ENCODE measurements around the gene ANO9. TPM values are rescaled to one million over a fixed set of nuclear protein-coding genes. Genes with fewer than 3 reads are reported as not detected.
"Not testable (repeated sequence)": the region's sequence is repeated elsewhere in the genome, so short reads cannot be mapped to it uniquely, and the experiment has no call there.

Gene ANO9
- total RNA-seq, 1 donor from 2014 or later = 0.83 TPM

DNA sequence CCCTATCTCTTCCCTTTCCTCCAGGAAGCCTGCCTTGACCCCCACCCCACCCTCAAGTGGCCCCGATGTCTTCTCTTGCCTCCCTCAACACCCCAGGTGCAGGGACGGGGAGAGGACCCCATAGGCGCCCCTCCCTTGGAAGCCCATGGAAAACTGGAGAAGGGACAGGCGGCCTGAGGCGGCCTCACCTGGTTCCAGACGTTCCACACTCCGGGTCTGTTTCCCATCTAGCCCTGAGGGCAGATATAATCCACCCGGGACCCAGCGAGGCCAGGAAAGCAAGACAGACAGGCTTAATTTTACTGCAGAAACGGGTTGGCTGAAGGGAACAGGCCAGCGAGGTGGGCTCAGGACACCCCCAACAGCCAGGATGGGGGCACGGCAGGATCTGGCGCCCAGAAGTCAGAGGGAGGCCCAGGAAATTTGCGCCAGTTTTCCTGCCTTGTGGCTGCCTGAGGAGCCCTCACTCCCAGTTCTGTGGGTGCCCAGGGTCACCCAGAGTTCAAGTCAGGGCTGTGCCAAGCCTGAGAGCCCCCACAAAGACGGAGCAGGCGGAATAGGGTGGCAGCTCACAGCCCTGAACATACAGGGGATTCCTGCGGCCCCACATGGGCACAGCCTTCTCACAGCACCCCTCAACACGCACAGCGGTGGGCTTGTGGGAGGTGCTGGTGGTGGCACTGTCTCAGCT lies 24.0 kb downstream of the ANO9 start:
- no peak for DNase-seq (ENCODE audit: low spot score)
- ATAC-seq = no peak

DNA sequence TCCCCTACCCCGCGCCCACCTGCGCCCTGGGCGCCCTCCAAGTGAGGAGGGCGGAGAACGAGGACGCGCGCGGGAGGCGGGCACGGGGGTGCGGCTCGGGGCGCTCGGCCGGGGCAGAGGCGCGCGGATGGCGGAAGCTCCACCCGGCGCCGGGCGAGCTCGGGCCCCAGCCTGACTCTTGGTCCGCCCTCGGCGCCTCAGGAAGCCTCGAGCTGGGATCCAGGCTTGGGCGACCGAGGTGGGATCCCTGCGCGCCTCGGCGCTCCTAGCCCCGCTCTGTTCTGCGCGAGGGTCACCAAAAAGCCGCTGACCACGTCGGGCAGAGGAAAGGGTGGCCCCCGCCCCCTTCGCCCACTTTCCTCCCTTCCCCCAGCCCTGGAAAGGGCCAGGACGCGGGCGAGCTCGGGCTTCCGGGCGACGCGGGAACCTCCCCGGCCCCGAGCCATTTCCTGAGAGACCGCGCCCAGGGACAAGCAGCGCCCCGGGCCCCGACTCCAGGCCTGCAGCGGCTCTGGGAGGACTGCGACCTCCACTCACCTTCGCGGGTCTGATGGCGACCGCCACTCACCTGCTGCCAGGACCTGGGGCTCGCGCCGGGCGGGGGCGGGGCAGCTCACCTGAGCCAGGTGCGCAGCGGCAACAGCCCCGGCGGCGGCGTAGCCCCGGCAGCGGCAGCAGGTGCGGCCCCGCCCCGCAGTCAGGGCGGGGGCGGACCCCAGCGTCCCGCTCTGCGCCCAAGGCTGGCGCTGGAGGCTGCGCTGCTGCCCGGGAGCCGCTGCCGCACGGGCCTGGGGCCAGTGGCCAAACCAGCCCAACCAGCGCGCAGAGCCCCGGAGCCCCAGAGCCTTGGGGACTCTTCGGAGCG lies 24.8 kb downstream of the ANO9 start:
- peak; percentile 74 for ATAC-seq

DNA sequence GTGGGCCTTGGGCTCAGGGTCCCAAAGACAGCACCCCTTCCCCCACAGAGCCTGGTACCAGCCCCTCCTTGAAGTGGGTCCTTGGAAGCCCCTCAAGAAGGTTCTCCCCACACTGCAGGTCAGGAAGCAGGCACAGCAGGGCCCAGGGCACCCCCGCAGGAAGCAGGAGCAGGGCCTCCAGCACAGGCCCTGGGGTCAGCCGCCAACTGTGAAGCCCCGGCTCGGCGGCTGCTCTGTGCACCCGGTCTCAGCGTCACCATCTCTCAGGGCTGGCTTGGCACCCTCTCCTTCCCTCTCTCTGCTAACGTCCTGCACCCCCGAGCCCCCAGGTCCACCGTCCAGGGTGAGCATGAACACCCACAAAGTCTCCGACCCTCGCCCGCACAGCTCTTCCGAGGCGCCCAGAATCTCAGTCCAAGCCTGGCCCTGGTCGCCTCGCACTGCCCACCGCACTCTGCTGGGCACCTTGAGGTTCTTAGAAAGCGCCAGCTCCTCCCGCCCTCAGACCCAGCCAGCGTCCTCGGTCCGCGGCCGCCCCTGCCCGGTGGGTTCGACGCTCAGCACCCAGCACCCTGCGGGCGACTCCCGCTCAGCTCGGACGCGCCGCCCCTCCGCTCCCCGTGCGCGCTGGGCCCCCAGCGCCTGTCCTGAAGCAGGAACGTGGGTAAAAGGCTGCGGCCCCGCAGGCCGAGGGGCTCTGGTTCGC lies 25.6 kb downstream of the ANO9 start:
- ATAC-seq = peak; percentile 4
- no peak for DNase-seq (ENCODE audit: low spot score)

More for the DNA sequence above, 24.8 kb downstream of the ANO9 start:
- no peak for DNase-seq (ENCODE audit: low spot score)

DNA sequence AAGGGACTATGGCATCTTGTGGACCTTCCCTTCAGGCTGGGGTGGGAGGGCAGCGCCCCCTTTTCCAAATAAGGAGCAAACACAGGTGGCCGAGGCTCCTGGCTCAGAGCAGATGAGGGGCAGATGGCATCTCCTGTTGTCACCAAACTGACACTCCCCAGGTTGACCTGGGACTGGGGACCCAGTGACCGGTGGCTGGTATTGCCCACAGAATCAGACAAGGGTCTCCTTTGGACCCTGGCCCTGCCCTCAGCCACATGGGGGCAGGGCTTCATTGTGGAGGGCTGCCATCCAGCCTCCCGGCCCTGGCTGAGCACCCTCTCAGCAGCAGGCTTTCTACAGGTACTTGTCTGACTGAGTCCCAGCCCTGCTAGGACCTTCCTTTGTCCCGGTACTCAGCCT lies 26.2 kb downstream of the ANO9 start:
- DNase-seq (ENCODE audit: low spot score) (no peak), ATAC-seq (no peak)

DNA sequence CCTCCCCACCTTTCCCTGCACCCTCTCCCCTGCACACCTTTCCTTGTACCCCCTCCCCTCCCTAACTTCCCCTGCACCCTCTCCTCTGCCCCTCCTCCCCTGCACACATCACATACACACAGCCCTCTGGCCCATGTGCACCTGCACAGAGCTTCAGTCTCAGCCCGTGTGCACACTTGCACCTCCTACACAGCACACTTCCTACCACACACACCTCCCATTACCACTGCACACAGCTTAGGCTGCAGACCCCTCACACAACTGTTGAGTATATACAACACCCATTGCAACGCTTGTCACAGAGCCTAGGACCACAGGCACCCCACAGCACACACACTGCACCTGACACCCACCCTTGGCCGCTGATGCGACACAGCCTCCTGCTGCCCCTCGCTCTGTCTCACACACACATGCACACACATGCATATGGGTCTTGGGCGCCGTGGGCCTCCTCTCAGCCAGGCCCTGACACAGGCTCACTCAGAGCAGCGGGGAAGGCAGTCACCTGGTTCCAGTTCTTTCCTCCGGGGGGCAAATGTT lies 27.4 kb downstream of the ANO9 start:
- DNase-seq (ENCODE audit: low spot score) (no peak), ATAC-seq (no peak)

DNA sequence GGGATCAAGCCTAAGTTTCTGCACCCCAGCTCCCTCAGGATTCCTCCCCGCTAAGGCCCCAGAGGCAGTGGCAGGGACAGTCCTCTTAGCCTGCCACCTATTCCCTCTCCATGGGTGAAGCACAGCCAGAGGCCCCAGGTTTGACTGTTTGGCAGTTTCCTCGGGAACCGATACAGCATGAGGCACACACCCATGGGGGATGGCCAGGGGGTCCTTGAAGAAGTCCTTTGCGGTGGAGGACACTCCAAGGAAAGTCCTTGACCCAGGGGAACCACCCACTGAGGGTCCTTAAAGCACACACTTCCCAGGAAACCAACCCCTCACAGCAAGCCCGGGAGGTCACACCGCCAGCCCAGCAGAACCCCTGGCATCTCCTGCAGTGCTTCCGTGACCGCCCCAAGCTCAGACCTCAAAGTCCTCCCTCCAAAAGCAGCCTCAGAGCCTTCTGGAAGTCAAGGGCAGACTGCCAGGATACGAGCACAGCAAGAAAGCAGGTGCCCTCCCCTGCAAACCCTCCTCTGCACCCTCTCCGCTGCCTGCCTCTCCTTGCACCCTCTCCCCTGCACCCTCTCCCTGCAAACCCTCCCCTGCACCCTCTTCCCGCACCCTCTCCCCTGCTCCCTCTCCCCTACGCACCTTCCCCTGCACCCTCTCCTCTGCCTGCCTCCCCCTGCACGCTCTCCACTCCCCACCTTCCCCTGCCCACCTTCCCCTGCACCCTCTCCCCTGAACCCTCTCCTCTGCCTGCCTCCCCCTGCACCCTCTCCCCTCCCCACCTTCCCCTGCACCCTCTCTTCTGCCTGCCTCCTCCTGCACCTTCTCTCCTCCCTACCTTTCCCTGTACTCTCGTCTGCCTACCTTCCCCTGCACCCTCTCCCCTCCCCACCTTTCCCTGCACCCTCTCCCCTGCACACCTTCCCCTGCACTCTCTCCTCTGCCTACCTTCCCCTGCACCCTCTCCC lies 28.4 kb downstream of the ANO9 start:
- DNase-seq (ENCODE audit: low spot score) (no peak), ATAC-seq (no peak)

DNA sequence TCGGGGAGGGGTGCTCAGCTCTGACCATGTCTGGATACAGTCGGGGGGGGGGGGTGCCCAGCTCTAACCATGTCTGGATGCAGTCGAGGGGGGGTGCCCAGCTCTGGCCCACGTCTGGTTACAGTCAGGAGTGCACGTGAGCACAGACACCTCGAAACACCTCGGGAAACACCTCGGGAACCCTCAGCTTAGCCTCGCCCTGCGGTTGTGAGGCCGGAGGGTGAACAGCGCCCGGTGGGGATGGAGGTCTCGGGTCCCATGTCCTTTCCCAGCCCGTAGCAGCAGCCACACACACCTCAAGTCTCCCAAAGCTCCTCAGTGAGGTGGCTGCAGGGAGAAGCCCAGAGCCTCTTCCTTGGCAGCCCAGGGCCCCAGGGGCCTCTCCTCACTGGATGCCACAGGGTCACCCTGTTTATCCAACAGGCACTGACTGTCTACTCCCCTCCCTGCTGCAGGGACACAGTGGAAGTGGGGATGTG lies 29.1 kb downstream of the ANO9 start:
- ATAC-seq (no peak), DNase-seq (ENCODE audit: low spot score) (no peak)

DNA sequence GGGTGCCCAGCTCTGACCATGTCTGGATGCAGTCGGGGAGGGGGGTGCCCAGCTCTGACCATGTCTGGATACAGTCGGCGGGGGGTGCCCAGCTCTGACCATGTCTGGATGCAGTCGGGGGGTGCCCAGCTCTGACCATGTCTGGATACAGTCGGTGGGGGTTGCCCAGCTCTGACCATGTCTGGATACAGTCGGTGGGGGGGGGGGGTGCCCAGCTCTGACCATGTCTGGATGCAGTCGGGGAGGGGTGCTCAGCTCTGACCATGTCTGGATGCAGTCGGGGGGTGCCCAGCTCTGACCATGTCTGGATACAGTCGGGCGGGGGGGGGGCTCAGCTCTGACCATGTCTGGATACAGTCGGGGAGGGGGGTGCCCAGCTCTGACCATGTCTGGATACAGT lies 30.3 kb downstream of the ANO9 start:
- DNase-seq (ENCODE audit: low spot score); ATAC-seq: not testable (repeated sequence)

DNA sequence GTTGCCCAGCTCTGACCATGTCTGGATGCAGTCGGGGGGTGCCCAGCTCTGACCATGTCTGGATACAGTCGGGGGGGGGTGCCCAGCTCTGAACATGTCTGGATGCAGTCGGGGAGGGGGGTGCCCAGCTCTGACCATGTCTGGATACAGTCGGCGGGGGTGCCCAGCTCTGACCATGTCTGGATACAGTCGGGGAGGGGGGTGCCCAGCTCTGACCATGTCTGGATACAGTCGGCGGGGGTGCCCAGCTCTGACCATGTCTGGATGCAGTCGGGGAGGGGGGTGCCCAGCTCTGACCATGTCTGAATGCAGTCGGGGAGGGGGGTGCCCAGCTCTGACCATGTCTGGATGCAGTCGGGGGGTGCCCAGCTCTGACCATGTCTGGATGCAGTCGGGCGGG lies 31.1 kb downstream of the ANO9 start:
- DNase-seq (ENCODE audit: low spot score); ATAC-seq: not testable (repeated sequence)

DNA sequence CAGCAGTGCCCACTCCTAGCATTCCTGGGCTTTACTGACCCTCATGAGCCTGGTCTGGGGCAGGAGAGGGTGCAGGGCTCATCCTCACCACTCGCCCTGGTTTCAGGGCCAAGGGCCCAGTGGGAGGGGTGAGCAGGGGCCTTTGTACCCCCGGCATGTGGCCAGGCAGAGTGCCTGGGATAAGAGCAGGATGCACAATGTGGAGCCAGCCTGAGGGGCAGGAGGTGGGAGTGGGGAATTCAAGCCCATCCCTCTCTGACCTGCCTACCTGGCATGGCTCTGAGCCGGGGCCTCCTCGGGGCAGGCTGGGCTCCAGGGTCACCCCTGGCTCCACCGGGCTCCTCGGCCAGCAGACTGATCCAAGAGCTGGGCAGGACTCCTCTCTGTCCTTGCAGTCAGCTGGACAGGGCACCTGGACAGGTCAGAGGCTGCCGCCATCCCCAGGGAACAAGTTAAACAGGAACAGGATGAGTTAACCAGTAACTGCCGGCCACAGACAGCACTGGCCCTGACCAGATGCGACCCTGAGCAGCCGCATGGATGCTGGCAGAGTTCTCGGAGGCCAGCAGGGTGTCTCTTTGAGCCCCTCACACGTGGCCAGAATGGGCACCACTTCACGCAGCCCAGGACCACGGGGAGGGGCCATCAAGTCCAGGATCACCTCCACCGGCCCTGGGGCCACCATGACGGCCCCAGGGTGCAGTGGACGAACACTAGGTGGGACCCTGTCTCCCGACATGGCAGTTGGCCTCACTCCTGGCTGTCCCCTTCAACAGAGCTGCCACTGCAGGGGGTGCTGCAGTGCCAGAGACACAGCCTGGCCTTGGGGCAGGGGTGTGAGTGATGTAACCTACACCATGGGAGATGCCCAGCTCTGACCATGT lies 32.0 kb downstream of the ANO9 start:
- DNase-seq (ENCODE audit: low spot score) = peak; percentile 97

DNA sequence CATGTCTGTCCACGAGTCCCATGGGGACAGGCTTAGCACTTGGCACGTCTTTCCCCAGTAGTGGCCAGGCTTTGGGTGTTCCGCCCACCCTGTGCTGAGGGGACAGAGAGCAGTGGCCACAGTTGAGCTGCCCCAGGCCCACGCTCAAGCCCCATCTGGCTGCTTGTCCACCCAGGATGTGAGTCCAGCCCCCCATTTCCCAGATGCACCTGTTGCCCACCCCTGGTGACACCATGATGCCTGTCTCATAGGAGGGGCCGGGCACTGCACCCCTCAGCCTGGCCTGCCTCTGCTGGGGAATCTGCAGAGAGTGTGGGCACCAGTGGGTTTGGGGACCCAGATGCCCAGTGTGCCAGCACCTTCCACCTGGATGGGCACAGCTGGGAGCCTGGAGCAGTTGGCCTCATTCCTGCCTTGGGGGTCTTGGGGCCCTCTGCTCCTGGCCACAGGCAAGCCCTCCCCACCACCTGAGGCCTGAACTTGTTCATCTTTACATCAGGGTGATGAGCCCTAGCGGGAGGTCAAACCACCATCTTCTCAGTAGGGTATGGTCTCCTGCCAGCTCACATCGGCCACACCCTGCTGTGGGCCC lies 32.7 kb downstream of the ANO9 start:
- DNase-seq (ENCODE audit: low spot score) (peak; percentile 68), ATAC-seq (peak; percentile 17)

More for the DNA sequence above, 32.0 kb downstream of the ANO9 start:
- peak; percentile 71 for ATAC-seq

DNA sequence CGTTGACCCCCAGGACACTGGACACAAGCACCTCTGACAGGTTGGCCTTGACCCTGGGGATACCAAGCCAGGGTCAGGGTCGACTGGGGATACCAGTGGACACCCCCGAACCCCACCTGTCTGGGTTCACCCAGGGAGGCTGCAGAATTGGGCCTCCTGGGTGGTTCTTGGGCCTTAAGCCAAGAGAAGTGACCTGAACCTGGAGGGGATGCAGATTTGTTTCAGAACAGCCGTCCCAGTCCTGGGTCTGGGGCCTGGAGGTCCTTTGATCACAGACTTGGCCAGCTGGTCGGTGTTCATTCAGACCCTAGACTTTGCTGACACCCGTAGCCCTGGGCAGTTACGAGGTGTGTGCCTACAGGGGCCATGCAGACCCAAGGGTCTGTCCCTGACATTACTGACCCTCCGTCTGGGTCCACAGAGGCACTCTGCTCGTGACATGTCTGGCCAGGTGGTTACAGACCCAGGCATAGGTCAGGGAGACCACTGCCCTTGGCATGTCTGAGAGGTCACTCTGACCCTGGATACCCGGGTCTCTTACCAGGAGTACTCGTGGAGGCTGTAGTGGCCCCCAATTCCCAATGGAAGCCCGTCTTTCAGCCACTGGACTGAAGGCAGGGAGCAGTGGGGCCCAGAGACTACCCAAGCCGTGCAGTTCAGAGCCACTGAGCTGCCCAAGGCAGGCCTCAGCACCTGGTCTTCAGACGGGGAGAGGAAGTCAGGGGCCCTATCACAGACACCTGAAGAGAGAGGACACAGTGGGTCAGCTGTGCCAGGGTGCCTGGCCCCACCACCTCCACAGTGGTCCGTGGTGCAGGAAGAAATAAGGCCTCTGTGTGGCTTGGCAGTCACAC lies 33.4 kb downstream of the ANO9 start:
- DNase-seq (ENCODE audit: low spot score) = no peak
- no peak for ATAC-seq

DNA sequence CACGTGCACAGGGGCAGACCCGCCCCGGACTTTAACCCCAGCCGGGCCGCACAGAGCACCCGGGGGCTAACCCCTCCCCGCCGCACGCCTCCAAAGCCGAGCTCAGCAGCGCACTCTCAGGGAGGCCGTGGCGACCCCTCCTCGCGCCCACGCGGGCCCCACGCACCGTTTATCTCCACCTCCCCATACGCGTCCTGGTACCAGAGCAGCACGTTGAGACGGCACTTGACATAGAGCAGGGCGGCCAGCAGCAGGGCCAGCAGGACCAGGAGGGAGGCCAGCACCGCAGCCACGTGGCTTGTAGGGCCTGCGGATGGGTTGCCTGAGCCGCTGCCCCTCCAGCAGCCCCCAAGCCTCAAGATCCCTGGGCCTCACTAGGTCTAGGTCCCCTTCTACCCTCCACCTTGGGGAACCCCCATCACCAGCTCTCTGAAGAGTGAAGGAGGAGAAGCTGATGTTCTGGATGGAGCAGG lies 34.1 kb downstream of the ANO9 start:
- DNase-seq (ENCODE audit: low spot score) = no peak
- no peak for ATAC-seq

DNA sequence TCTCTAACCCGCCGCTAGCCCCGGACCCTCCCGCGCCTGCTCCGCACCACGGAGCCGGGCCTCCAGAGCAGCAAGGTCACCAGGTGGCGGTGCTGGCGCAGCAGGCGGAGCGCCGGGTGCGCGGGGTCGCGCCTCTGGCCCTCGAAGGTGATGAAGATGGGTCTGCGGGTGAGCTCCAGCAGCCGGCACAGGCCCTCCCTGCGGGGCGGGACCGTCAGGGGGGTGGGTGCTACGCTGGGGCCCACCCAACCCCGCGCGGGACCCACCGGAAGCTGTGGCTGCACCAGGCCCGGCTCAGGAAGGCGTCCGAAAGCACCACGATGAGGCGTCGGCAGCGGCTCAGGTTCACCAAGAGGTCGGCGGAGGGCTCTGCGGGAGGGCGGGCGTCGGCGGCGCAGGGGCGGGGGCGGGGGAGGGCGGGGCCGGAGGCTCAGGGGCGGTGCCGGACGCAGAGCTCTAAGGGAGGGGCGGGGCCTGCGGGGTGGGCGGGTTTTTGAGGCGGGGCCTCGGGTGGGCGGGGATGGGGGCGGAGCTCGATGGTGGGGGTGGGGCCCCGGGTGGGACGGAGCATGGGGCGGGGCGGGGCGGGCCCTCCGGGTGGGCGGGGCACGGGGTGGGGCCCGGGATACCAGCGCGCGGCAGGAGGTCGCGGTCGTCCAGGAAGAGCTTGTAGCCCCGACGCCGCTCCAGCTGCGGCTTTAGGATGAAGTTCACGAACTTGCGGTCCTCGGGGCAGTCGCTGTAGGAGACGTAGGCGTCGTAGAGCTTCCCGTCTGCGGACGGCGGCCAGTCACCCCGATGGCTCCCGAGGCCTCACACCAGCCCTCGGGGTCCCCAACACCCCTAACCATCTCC lies 34.8 kb downstream of the ANO9 start:
- peak; percentile 56 for ATAC-seq
- peak; percentile 90 for DNase-seq (ENCODE audit: low spot score)

DNA sequence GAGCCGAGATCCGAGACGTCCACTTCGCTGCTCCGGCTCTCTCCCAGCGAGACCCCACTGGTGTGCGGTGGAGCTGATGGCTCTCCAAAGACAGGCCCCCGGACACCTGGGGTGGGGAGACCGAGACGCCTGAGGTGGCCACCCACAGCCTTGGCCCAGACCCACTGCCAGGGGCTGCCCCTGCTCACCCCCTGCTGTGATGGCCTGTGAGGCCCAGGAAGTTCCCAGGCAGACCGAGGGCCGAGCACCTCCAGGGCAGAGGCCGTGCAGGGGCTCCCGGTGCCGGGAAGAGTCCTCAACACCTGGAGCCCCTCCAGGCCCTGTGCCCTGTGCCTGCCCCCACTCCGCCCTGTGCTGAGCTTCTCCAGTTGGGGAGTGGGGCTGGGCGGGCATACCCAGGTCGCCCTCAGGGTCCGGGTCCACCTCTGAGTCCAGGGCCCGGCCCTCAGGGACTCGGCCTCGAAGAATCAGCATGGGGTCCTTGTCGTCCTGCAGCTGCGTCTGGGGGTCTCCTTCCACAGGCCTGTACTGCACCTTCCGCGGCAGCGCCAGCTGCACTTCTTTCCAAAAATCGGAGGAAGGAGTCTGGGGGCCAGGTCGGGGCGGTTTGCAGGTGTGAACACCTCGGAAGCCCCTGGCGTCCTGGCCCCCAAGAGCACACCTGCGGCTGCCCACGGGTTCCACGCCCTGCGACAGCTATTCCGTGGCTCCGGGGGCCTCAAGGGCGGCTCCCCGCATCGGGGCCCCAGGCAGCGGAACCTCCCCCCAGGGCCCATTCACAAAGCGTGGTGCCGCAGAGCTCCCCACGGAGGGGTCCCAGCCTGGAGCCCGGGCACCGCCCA lies 35.6 kb downstream of the ANO9 start:
- no peak for ATAC-seq
- DNase-seq (ENCODE audit: low spot score) = no peak
